Epidermal melanocyte (primary cell): ENCODE results near the gene GLB1L3.

ENCODE experiments used
- DNase-seq: peaks from one replicate; pipeline ENCODE4 v3.0.0; 2011; ENCODE audit warnings: low spot score; ENCODE audit not compliant: insufficient read length

The GLB1L3 gene

DNA sequence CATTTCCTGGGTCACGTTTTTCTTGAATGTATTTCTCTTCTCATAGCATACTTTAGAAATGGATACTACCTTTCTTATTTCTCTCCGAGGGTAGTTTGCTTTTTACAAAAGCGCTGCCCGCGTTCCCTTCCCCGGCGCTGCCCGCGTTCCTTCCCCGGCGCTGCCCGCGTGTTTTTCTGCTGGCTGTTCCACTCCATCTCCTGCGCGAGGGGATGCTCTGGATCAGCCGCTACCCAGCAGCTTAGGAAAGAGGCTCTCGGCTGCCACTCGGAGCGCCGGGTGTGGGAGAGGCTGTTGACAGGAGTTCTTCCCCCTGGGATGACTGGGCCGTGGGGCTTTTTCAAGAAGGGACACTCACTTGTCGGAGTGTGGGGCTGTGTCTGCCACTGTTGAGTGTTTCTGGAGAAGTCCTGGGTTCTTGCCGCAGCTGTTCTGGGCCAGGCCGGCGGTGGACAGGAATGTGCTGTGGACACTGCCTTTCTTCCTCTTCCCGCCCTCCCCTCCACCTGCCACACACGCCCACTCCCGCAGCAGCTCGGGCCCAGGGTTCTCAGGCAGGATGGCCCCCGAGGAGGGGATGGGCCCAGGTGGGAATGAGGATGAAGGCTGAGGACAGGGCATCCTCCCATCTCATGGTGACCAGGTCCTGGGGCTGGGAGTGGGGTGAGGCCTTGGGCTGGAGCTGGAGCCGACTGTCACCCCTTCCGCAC lies 86.2 kb downstream of the GLB1L3 start:
- no peak for DNase-seq

GRCh38 chr11:134363161-134363560 lies 87.0 kb downstream of the GLB1L3 start:
- no peak for DNase-seq

- no peak for DNase-seq
Observed at GRCh38 chr11:134363592-134363991, 87.4 kb downstream of the GLB1L3 start.

DNA sequence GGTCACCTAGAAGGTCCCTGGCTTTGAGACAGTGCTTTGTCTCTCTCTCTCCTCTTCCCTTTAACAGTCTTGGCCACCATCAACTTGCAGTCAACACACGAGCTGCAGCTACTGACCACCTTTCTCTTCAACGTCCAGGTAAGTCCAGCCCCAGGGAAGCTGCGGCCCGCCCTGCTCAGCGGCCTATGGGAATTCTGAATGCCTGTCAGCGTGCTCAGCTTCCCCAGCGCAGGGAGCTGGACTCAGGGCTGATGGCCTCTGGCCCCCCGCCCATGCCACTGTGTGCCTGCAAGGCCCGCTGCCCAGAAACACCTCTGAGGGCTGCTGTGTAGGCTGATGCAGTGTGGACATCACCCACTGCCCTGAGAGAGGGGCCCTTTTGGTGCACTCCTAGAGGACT lies 88.1 kb downstream of the GLB1L3 start:
- no peak for DNase-seq

DNA sequence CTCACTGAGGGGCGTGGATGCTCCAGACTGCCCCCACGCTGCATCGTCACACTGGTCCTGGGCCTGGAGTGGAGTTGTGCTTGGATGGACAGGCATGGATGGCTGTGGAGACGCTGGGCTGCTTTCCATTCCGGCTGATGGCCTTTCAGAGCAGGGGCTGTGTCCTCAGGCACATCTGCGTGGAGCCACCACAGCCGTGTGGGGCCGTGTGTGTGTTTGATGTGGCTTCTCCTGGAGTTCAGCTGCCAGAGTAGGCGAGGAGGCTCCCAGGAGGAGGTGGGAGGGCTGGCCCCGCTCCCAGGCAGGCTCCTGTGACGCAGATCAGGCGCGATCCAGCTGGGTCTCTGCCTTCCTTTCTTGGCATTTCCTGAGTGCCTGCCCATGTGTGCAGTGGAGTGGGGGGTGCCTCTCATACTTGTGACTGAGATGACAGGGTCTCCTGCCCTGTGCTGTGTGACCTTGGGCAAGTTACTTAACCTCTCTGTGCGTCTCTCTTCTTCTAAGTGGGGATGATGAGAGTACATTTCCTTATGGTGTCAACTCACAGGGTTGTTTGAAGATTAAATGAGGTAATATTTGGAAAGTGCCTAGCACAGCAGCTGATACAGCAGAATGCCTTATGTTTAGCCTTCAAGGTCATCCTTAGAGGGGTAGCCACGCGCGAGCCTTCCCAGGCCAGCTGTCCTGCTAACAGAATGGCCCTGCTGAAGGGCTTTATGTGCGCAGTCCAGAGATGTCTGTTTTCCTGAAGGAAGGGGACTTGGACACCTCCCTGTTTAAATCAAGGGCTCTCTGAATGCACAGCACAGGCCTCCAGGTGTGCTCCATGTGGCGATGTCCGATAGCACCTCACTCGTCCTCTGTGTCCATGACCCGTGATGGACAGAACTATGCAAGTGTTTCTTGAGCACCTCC lies 89.1 kb downstream of the GLB1L3 start:
- no peak for DNase-seq

DNA sequence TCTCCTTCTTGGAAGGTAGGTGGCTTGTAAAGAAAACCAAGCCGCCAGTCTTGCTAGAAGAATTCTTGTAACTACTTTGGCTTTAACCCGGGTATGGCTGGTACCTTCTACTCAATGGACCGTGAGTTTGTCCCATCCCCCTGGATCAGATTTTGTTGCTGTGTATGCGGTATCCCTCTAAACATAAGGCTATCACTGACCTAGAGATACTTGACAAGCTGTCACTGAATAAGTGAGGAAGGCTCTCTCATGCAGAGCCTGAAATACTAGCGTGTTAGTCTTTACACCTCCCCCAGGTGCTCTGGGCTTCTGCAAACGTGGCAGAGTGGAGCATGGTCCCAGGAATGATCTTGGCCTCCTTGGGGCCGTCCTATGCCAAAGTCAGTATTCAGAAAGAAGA lies 90.1 kb downstream of the GLB1L3 start:
- no peak for DNase-seq

- DNase-seq = no peak
Observed at GRCh38 chr11:134367781-134368180, 91.6 kb downstream of the GLB1L3 start.
